ENCODE results near the gene ADCY9.

ADCY9 gene

GRCh38 chr16:4140652-4141051 is 24.4 kb upstream of the ADCY9 start:
- H2BK12ac ChIP-seq (ENCODE audit: low read length in 2 of 2) = no peak overlapping the region
- peak; percentile 33 for DNase-seq
- H2BK5ac ChIP-seq (ENCODE audit: low read depth, low read length, poor library complexity, severe bottlenecking) = peak overlapping the region; percentile 39
- peak overlapping the region; percentile 11 for H2AK5ac ChIP-seq (ENCODE audit: low read length, severe bottlenecking)
- peak overlapping the region; percentile 32 for H3K9ac ChIP-seq (ENCODE audit: low read length)
- no peak overlapping the region for H3K4me3 ChIP-seq (ENCODE audit: insufficient read depth in 1 of 2, low read depth in 1 of 2, low read length in 2 of 2)
- H3K4me1 ChIP-seq (ENCODE audit: control insufficient read depth, insufficient read depth, low read depth, low read length) = no peaks in the 10 kb centered on the region
- H2BK120ac ChIP-seq (ENCODE audit: low read depth, low read length) = peak overlapping the region; percentile 50
- H4K91ac ChIP-seq (ENCODE audit: low read length) = no peak overlapping the region
- H2BK15ac ChIP-seq (ENCODE audit: low read depth, poor library complexity, severe bottlenecking) = no peak overlapping the region
- peak overlapping the region; percentile 56 to 94 for H3K18ac ChIP-seq (ENCODE audit: low read depth in 1 of 2, low read length in 2 of 2)
- no peak overlapping the region for H4K8ac ChIP-seq (ENCODE audit: low read length)
- peaks cover 6 to 11% of the 10 kb centered on the region in 2 experiments for H3K27me3 ChIP-seq (ENCODE audit: control insufficient read depth in 1 of 2, insufficient read depth in 1 of 2, low read length in 2 of 2)
- H3K23ac ChIP-seq (ENCODE audit: low read length in 2 of 2) = no peak overlapping the region
- peak overlapping the region; percentile 41 for H3K27ac ChIP-seq (ENCODE audit: low read length, poor library complexity, severe bottlenecking)
- no peak overlapping the region for H3K4me2 ChIP-seq (ENCODE audit: low read length, poor library complexity, severe bottlenecking)
- H3K14ac ChIP-seq (ENCODE audit: low read length in 2 of 2) = no peak overlapping the region
- 91% methylated on average over 3 of the region's 3 CpGs for WGBS
- no peak overlapping the region for H3K4ac ChIP-seq (ENCODE audit: low read depth in 1 of 2, low read length in 2 of 2)
- H2AFZ ChIP-seq (ENCODE audit: low read depth, low read length) = no peak overlapping the region
- H3K36me3 ChIP-seq (ENCODE audit: control insufficient read depth in 1 of 2, insufficient read depth in 2 of 2, low read depth in 1 of 2, low read length in 2 of 2) = no peaks in the 10 kb centered on the region
- no peaks in the 10 kb centered on the region for H3K79me1 ChIP-seq (replicated peaks; ENCODE audit: low read length, poor library complexity, severe bottlenecking)
- H3K9me3 ChIP-seq (ENCODE audit: control insufficient read depth, low read length) = peaks cover 9% of the 10 kb centered on the region

GRCh38 chr16:4139968-4140367 is 23.7 kb upstream of the ADCY9 start:
- Histone ChIP-seq H3K9ac (ENCODE audit: low read length) (no peak overlapping the region), H4K8ac (ENCODE audit: low read length) (no peak overlapping the region), H2BK12ac (ENCODE audit: low read length in 2 of 2) (peak overlapping the region in 1 of 2 experiments; percentile 30), H3K4me3 (ENCODE audit: insufficient read depth in 1 of 2, low read depth in 1 of 2, low read length in 2 of 2) (no peak overlapping the region), H3K14ac (ENCODE audit: low read length in 2 of 2) (no peak overlapping the region), H2AK5ac (ENCODE audit: low read length, severe bottlenecking) (peak overlapping the region; percentile 24), H2BK120ac (ENCODE audit: low read depth, low read length) (peak overlapping the region; percentile 50), H2BK5ac (ENCODE audit: low read depth, low read length, poor library complexity, severe bottlenecking) (no peak overlapping the region), H2AFZ (ENCODE audit: low read depth, low read length) (no peak overlapping the region), H3K27ac (ENCODE audit: low read length, poor library complexity, severe bottlenecking) (no peak overlapping the region), H3K79me1 (replicated peaks; ENCODE audit: low read length, poor library complexity, severe bottlenecking) (no peaks in the 10 kb centered on the region), H3K4me1 (ENCODE audit: control insufficient read depth, insufficient read depth, low read depth, low read length) (no peaks in the 10 kb centered on the region), H3K18ac (ENCODE audit: low read depth in 1 of 2, low read length in 2 of 2) (peak overlapping the region in 1 of 2 experiments; percentile 37), H3K36me3 (ENCODE audit: control insufficient read depth in 1 of 2, insufficient read depth in 2 of 2, low read depth in 1 of 2, low read length in 2 of 2) (no peaks in the 10 kb centered on the region), H3K9me3 (ENCODE audit: control insufficient read depth, low read length) (peaks cover 9% of the 10 kb centered on the region), H3K27me3 (ENCODE audit: control insufficient read depth in 1 of 2, insufficient read depth in 1 of 2, low read length in 2 of 2) (peaks cover 6 to 11% of the 10 kb centered on the region in 2 experiments), H3K4me2 (ENCODE audit: low read length, poor library complexity, severe bottlenecking) (no peak overlapping the region), H4K91ac (ENCODE audit: low read length) (no peak overlapping the region), H3K4ac (ENCODE audit: low read depth in 1 of 2, low read length in 2 of 2) (no peak overlapping the region), H3K23ac (ENCODE audit: low read length in 2 of 2) (no peak overlapping the region), H2BK15ac (ENCODE audit: low read depth, poor library complexity, severe bottlenecking) (no peak overlapping the region)
- no peak for DNase-seq

- no peak overlapping the region for H2BK5ac ChIP-seq (ENCODE audit: low read depth, low read length, poor library complexity, severe bottlenecking)
- H2AFZ ChIP-seq (ENCODE audit: low read depth, low read length) = no peak overlapping the region
- H3K36me3 ChIP-seq (ENCODE audit: control insufficient read depth in 1 of 2, insufficient read depth in 2 of 2, low read depth in 1 of 2, low read length in 2 of 2) = no peaks in the 10 kb centered on the region
- H3K9me3 ChIP-seq (ENCODE audit: control insufficient read depth, low read length) = peaks cover 9% of the 10 kb centered on the region
- DNase-seq = no peak
- no peak overlapping the region for H3K14ac ChIP-seq (ENCODE audit: low read length in 2 of 2)
- H4K8ac ChIP-seq (ENCODE audit: low read length) = no peak overlapping the region
- H3K18ac ChIP-seq (ENCODE audit: low read depth in 1 of 2, low read length in 2 of 2) = no peak overlapping the region
- no peak overlapping the region for H2BK12ac ChIP-seq (ENCODE audit: low read length in 2 of 2)
- no peak overlapping the region for H3K27ac ChIP-seq (ENCODE audit: low read length, poor library complexity, severe bottlenecking)
- H3K4me3 ChIP-seq (ENCODE audit: insufficient read depth in 1 of 2, low read depth in 1 of 2, low read length in 2 of 2) = no peak overlapping the region
- H3K9ac ChIP-seq (ENCODE audit: low read length) = no peak overlapping the region
- H3K4me1 ChIP-seq (ENCODE audit: control insufficient read depth, insufficient read depth, low read depth, low read length) = no peaks in the 10 kb centered on the region
- no peak overlapping the region for H3K4me2 ChIP-seq (ENCODE audit: low read length, poor library complexity, severe bottlenecking)
- H3K27me3 ChIP-seq (ENCODE audit: control insufficient read depth in 1 of 2, insufficient read depth in 1 of 2, low read length in 2 of 2) = peaks cover 6 to 11% of the 10 kb centered on the region in 2 experiments
- WGBS = 85% methylated on average over 6 of the region's 6 CpGs
- H2BK120ac ChIP-seq (ENCODE audit: low read depth, low read length) = no peak overlapping the region
- no peak overlapping the region for H2BK15ac ChIP-seq (ENCODE audit: low read depth, poor library complexity, severe bottlenecking)
- no peak overlapping the region for H3K23ac ChIP-seq (ENCODE audit: low read length in 2 of 2)
- no peaks in the 10 kb centered on the region for H3K79me1 ChIP-seq (replicated peaks; ENCODE audit: low read length, poor library complexity, severe bottlenecking)
- H4K91ac ChIP-seq (ENCODE audit: low read length) = no peak overlapping the region
- no peak overlapping the region for H3K4ac ChIP-seq (ENCODE audit: low read depth in 1 of 2, low read length in 2 of 2)
- no peak overlapping the region for H2AK5ac ChIP-seq (ENCODE audit: low read length, severe bottlenecking)
These were observed 22.5 kb upstream of the ADCY9 start for GRCh38 chr16:4138713-4139112.

GRCh38 chr16:4137438-4137837 is 21.2 kb upstream of the ADCY9 start:
- Histone ChIP-seq H3K4me2 (ENCODE audit: low read length, poor library complexity, severe bottlenecking) (no peak overlapping the region), H3K27ac (ENCODE audit: low read length, poor library complexity, severe bottlenecking) (no peak overlapping the region), H4K91ac (ENCODE audit: low read length) (no peak overlapping the region), H3K36me3 (ENCODE audit: control insufficient read depth in 1 of 2, insufficient read depth in 2 of 2, low read depth in 1 of 2, low read length in 2 of 2) (no peaks in the 10 kb centered on the region), H3K4ac (ENCODE audit: low read depth in 1 of 2, low read length in 2 of 2) (no peak overlapping the region), H3K79me1 (replicated peaks; ENCODE audit: low read length, poor library complexity, severe bottlenecking) (no peaks in the 10 kb centered on the region), H2BK120ac (ENCODE audit: low read depth, low read length) (no peak overlapping the region), H3K23ac (ENCODE audit: low read length in 2 of 2) (no peak overlapping the region), H3K4me3 (ENCODE audit: insufficient read depth in 1 of 2, low read depth in 1 of 2, low read length in 2 of 2) (no peak overlapping the region), H2BK5ac (ENCODE audit: low read depth, low read length, poor library complexity, severe bottlenecking) (no peak overlapping the region), H3K9ac (ENCODE audit: low read length) (no peak overlapping the region), H4K8ac (ENCODE audit: low read length) (no peak overlapping the region), H2AK5ac (ENCODE audit: low read length, severe bottlenecking) (no peak overlapping the region), H2BK15ac (ENCODE audit: low read depth, poor library complexity, severe bottlenecking) (no peak overlapping the region), H3K4me1 (ENCODE audit: control insufficient read depth, insufficient read depth, low read depth, low read length) (no peaks in the 10 kb centered on the region), H2BK12ac (ENCODE audit: low read length in 2 of 2) (no peak overlapping the region), H3K18ac (ENCODE audit: low read depth in 1 of 2, low read length in 2 of 2) (no peak overlapping the region), H3K14ac (ENCODE audit: low read length in 2 of 2) (no peak overlapping the region), H2AFZ (ENCODE audit: low read depth, low read length) (no peak overlapping the region), H3K27me3 (ENCODE audit: control insufficient read depth in 1 of 2, insufficient read depth in 1 of 2, low read length in 2 of 2) (peaks cover 6 to 11% of the 10 kb centered on the region in 2 experiments), H3K9me3 (ENCODE audit: control insufficient read depth, low read length) (peaks cover 9% of the 10 kb centered on the region)
- WGBS = 97% methylated on average over 3 of the region's 3 CpGs
- no peak for DNase-seq
